Osteocyte (in vitro differentiated cells): ENCODE measurements around the gene UBE2F. TPM values are rescaled to one million over a fixed set of nuclear protein-coding genes. Genes with fewer than 3 reads are reported as not detected.
A peak's percentile ranks its signal among the peaks of the same experiment; 100 is the strongest.

Experiments used
- DNase-seq: peaks from one replicate; pipeline ENCODE4 v3.0.0; 2021; ENCODE audit warnings: mixed read lengths; ENCODE audit not compliant: unreplicated experiment; ENCODE audit errors: extremely low spot score
- H3K27ac Mint-ChIP-seq: one replicate; pipeline ENCODE4 v1.8.0; 2021; ENCODE audit warnings: mild to moderate bottlenecking, mixed read lengths; ENCODE audit not compliant: unreplicated experiment
- H3K27me3 Mint-ChIP-seq: one replicate; pipeline ENCODE4 v1.8.0; 2021; ENCODE audit warnings: mixed read lengths; ENCODE audit not compliant: unreplicated experiment
- H3K36me3 Mint-ChIP-seq: one replicate; pipeline ENCODE4 v1.8.0; 2021; ENCODE audit warnings: mixed read lengths; ENCODE audit not compliant: unreplicated experiment
- H3K4me1 Mint-ChIP-seq: one replicate; pipeline ENCODE4 v1.8.0; 2021; ENCODE audit warnings: mixed read lengths; ENCODE audit not compliant: unreplicated experiment
- H3K4me3 Mint-ChIP-seq: one replicate; pipeline ENCODE4 v1.8.0; 2021; ENCODE audit warnings: mild to moderate bottlenecking, moderate library complexity, mixed read lengths; ENCODE audit not compliant: unreplicated experiment
- H3K9me3 Mint-ChIP-seq: one replicate; pipeline ENCODE4 v1.8.0; 2021; ENCODE audit warnings: mixed read lengths; ENCODE audit not compliant: unreplicated experiment
- CTCF ChIP-seq: fragments of 200-600 bp; sonication (generic); IDR thresholded peaks from 2 replicates; pipeline ENCODE4 v1.5.0; 2021; ENCODE audit warnings: antibody characterized with exemption, mild to moderate bottlenecking, moderate library complexity
- total RNA-seq: library from RNA; stranded (reverse); gene quantifications from 2 replicates; pipeline ENCODE4 v1.2.1, GENCODE V29; 2021

The UBE2F gene
- total RNA-seq, 1 donor from 2014 or later, result 54.3 TPM

GRCh38 chr2:238010572-238010971 is 43.8 kb downstream of the UBE2F start:
- H3K27ac Mint-ChIP-seq, result no peak overlapping the region
- no peak overlapping the region for H3K4me3 Mint-ChIP-seq
- H3K9me3 Mint-ChIP-seq, result no peaks in the 10 kb centered on the region
- peaks cover 24% of the 10 kb centered on the region for H3K36me3 Mint-ChIP-seq
- peaks cover 6% of the 10 kb centered on the region for H3K4me1 Mint-ChIP-seq
- no peaks in the 10 kb centered on the region for H3K27me3 Mint-ChIP-seq
- TF ChIP-seq CTCF, result no peak
- peak; percentile 34 for DNase-seq

GRCh38 chr2:238013806-238014205 is 47.0 kb downstream of the UBE2F start:
- no peak overlapping the region for H3K27ac Mint-ChIP-seq
- H3K4me1 Mint-ChIP-seq, result peaks cover 14% of the 10 kb centered on the region
- no peak overlapping the region for H3K4me3 Mint-ChIP-seq
- TF ChIP-seq CTCF, result no peak
- no peaks in the 10 kb centered on the region for H3K27me3 Mint-ChIP-seq
- peak; percentile 62 for DNase-seq
- peaks cover 30% of the 10 kb centered on the region for H3K36me3 Mint-ChIP-seq
- no peaks in the 10 kb centered on the region for H3K9me3 Mint-ChIP-seq

GRCh38 chr2:238015705-238016104 is 48.9 kb downstream of the UBE2F start:
- peaks cover 33% of the 10 kb centered on the region for H3K36me3 Mint-ChIP-seq
- H3K9me3 Mint-ChIP-seq, result no peaks in the 10 kb centered on the region
- no peaks in the 10 kb centered on the region for H3K27me3 Mint-ChIP-seq
- H3K4me3 Mint-ChIP-seq, result no peak overlapping the region
- H3K27ac Mint-ChIP-seq, result no peak overlapping the region
- TF ChIP-seq CTCF, result peak; percentile 25
- DNase-seq, result peak; percentile 59
- peaks cover 24% of the 10 kb centered on the region for H3K4me1 Mint-ChIP-seq

GRCh38 chr2:238016526-238016925 is 49.7 kb downstream of the UBE2F start:
- Mint-ChIP-seq H3K9me3 (no peaks in the 10 kb centered on the region), H3K27ac (no peak overlapping the region), H3K36me3 (peaks cover 34% of the 10 kb centered on the region), H3K4me3 (no peak overlapping the region), H3K4me1 (peaks cover 24% of the 10 kb centered on the region), H3K27me3 (no peaks in the 10 kb centered on the region)
- TF ChIP-seq CTCF, result no peak
- DNase-seq, result peak; percentile 79

GRCh38 chr2:238019962-238020361 is 53.1 kb downstream of the UBE2F start:
- Mint-ChIP-seq H3K36me3 (peaks cover 31% of the 10 kb centered on the region), H3K27me3 (no peaks in the 10 kb centered on the region), H3K4me3 (no peak overlapping the region), H3K9me3 (no peaks in the 10 kb centered on the region), H3K4me1 (peaks cover 24% of the 10 kb centered on the region), H3K27ac (peak overlapping the region; percentile 16)
- peak; percentile 54 for DNase-seq
- TF ChIP-seq CTCF, result no peak
